ENCODE measurements around the gene CDCA4. TPM values are rescaled to one million over a fixed set of nuclear protein-coding genes. Genes with fewer than 3 reads are reported as not detected.

The CDCA4 gene
- total and polyA plus RNA-seq, 4 donors = 7.1 to 16.6 (median 9.4) TPM

DNA sequence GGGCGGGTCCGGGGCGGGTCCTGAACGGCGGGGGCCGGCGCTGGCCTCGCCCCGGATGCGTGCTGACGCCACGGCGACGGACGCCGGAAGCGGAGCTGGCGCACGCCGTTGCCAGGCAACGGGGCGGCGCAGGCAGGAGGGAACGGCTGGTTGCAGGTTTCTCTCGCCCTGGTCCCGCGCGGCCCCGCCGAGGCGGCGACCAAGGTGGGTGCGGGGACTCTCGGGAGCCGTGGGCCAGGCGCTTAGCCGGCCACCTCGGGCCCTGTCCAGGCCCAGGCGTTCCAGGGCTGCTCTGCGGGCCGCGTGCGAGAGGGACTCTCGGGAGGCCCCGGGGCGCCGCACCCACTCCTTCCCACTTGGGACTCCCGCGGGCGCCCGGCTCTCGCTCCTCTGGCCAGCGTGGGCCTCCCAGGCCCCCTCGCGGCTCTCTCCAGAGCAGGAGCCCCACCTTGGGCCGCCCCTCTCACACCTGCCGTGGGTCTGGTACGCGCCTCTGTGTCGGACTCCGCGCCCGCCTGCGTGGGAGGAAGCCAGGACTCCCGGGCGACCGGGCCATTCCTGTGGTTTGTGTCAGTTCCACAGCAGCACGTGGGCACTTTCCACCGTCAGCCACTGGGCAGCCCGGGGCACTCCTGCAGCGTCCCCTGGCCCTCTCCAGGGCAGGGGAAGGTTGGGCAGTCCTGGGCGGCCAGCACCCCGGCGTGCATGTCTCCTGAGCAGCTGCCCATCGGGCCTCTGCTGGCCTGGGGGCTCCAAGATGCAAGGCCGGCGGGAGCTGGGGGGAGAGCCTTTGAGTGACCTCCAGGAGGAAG is 35.0 kb downstream of the CDCA4 start, which contains the start of gene CLBA1:
TSS of gene CLBA1 (plus strand) at position 114 of the 812 bp plus-strand sequence. CDS start at position 758, 644 bp downstream.
- H3K27ac ChIP-seq (ENCODE audit: low read depth, low read length) = no peak within 1 kb of the TSS
- H3K9me3 ChIP-seq (ENCODE audit: control insufficient read depth, insufficient read depth, low read length) = no peaks in the 10 kb centered on the region
- H3K4me1 ChIP-seq (ENCODE audit: control insufficient read depth, insufficient read depth, low read length) = peaks cover 38% of the 10 kb centered on the region
- peak in 5 of 6 donors; percentile 70 to 97 (median 88) for DNase-seq (ENCODE audit: low read depth in 4 of 6, low spot score in 6 of 6)
- peaks cover 22% of the 10 kb centered on the region for H3K36me3 ChIP-seq (ENCODE audit: control insufficient read depth, insufficient read depth, low read length)
- peak within 1 kb of the TSS; percentile 51 for H3K4me3 ChIP-seq (ENCODE audit: low read depth, low read length)
- no peaks in the 10 kb centered on the region for H3K27me3 ChIP-seq (ENCODE audit: control insufficient read depth, insufficient read depth, low read length)
- 3% methylated on average over 77 of the region's 77 CpGs for WGBS (ENCODE audit: insufficient coverage)

DNA sequence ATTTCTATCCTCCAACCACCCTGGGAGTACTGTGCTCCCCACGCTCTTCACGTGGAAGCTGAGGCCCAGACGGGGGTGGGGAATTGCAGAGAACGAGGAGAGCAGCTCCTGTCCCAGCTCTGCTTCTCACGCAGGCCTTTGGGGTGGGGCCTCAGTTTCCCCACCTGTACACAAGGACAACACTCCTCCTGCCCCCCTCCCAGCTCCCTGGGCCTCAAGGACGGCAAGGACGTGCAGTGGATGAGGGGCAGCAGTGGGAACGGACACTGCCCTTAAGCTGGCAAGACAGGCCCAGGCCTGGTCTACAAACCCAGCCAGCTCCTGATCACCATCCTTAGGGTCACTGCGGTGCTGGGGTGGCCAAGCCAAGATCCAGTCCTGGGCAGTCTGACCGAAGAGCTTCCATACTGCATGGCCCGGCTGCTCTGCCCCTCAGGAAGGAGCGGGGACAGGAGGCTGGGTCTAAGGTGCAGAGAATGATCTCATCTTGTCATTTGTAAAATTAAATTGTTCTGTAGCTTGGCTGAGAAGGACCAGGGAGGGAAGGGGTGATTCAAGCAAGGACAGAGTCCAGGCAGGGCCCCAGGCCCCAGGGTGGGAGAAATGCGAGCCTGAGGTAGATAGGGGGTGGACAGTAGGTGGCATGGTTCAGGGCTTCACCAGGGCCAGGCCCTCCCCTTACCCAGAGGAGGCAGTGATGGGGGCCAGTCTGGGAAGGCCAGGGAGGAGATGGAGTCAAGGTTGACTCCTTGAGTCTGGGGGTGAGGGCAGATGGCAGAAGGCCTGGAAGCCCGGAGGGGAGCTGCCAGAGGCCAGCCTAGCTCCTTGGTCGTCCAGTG is 36.6 kb downstream of the CDCA4 start:
- Histone ChIP-seq H3K36me3 (ENCODE audit: control insufficient read depth, insufficient read depth, low read length) (peaks cover 8% of the 10 kb centered on the region), H3K9me3 (ENCODE audit: control insufficient read depth, insufficient read depth, low read length) (no peaks in the 10 kb centered on the region), H3K27ac (ENCODE audit: low read depth, low read length) (no peak overlapping the region), H3K27me3 (ENCODE audit: control insufficient read depth, insufficient read depth, low read length) (no peaks in the 10 kb centered on the region), H3K4me1 (ENCODE audit: control insufficient read depth, insufficient read depth, low read length) (peaks cover 41% of the 10 kb centered on the region), H3K4me3 (ENCODE audit: low read depth, low read length) (no peak overlapping the region)
- 90% methylated on average over 10 of the region's 15 CpGs for WGBS (ENCODE audit: insufficient coverage)
- DNase-seq (ENCODE audit: low read depth in 4 of 6, low spot score in 6 of 6) = no peak

DNA sequence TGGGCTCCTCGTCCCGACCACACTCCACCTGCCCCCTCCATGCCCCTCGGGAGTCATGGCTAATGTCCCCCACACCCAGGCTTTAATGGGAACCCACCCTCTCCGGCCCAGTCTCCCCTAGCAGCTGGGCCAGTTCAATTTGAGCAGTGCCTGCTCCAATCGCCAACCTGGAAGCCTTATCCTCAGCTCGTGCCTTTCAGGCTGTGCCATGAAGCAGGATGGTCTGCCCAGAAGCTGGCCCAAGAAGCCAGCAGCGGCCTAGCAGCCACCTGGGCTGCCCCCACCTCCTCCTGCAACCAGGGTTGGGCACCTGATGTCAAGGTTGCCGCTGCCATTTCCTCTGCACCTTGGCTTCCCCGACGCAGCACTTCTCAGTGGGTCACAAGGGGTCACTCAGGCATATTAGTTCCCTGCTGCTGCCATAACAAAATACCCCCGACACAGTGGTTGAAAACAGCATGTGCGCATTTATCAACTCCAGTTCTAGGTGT is 37.6 kb downstream of the CDCA4 start:
- Histone ChIP-seq H3K27me3 (ENCODE audit: control insufficient read depth, insufficient read depth, low read length) (no peaks in the 10 kb centered on the region), H3K36me3 (ENCODE audit: control insufficient read depth, insufficient read depth, low read length) (peaks cover 4% of the 10 kb centered on the region), H3K27ac (ENCODE audit: low read depth, low read length) (no peak overlapping the region), H3K4me3 (ENCODE audit: low read depth, low read length) (no peak overlapping the region), H3K9me3 (ENCODE audit: control insufficient read depth, insufficient read depth, low read length) (no peaks in the 10 kb centered on the region), H3K4me1 (ENCODE audit: control insufficient read depth, insufficient read depth, low read length) (peaks cover 48% of the 10 kb centered on the region)
- DNase-seq (ENCODE audit: low read depth in 4 of 6, low spot score in 6 of 6) = no peak
- WGBS (ENCODE audit: insufficient coverage) = 80% methylated on average over 10 of the region's 12 CpGs

DNA sequence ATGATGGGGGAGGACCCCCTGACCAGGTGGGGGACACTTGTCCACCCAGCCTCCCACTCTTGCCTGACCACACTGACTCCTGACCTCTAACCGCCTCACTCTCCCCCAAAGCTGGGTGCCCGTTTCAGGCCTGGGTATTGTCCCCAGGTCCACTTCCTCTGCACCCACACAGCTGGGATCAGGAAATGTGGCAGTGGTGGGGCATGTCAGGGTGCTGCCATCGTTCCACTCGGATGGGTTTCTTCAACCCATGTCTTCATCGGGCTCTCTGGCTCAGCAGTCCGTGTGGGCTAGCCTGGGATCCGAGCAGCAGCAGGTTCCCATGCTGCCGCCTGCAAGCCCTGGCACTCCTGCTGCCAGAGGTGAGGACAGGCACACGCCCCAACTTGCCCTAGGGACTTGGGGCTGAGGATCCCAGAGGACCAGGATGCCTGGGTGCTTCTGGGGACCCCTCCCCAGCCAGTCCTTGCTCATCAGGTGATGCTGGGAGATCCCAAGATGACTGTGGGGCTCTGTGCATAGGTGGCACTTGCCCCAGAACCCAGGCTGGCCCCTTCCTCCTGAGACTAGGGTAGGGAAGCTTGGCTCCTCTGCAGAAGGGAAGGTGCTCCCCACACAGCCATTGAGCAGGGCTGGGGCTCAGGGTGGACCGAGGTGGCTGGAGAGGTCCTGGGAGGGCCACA is 38.2 kb downstream of the CDCA4 start:
- no peak for DNase-seq (ENCODE audit: low read depth in 4 of 6, low spot score in 6 of 6)
- Histone ChIP-seq H3K27me3 (ENCODE audit: control insufficient read depth, insufficient read depth, low read length) (no peaks in the 10 kb centered on the region), H3K36me3 (ENCODE audit: control insufficient read depth, insufficient read depth, low read length) (peaks cover 4% of the 10 kb centered on the region), H3K4me3 (ENCODE audit: low read depth, low read length) (no peak overlapping the region), H3K9me3 (ENCODE audit: control insufficient read depth, insufficient read depth, low read length) (no peaks in the 10 kb centered on the region), H3K4me1 (ENCODE audit: control insufficient read depth, insufficient read depth, low read length) (peaks cover 50% of the 10 kb centered on the region), H3K27ac (ENCODE audit: low read depth, low read length) (no peak overlapping the region)
- 78% methylated on average over 8 of the region's 10 CpGs for WGBS (ENCODE audit: insufficient coverage)

DNA sequence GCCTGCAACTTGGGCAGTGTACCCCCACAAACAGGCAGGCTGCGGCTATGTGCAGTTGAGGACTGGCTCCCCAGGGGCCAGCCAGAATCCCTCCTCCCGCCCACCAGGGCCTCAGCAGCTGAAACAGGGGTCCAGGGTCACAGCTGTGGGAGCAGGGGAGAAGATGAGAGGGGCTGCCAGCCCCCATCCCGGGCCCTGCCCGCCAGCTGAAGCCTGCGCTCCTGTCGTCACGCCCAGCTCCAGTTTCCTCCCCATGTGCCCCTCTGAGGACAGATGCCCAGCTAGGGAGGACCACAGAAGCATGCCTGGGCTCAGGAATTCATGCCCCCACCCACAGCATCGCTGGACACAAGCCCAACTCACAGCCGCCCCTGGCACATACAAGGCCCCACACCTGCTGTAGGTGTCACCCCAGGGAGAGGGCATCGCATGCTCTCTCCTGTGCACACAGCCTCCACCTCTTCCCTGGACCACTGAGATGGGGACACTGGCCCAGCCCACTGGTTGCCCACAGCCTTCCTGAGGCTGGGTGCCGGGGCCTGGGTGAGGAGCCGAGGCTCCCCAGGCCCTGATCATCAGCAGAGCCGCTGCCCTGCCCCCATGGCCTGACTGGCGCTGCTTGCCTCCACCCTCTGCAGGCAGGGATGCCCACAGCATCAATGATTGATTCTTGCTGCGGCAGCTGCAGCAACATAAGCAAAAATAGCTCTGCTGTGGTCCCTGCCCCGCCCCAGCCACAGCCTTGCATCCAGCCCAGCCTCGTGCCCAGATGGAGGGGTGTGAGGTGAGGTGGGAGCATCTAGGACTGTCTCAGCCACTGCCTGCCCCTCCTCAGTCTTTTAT is 39.0 kb downstream of the CDCA4 start:
- H3K4me1 ChIP-seq (ENCODE audit: control insufficient read depth, insufficient read depth, low read length) = peaks cover 54% of the 10 kb centered on the region
- H3K27me3 ChIP-seq (ENCODE audit: control insufficient read depth, insufficient read depth, low read length) = peaks cover 4% of the 10 kb centered on the region
- WGBS (ENCODE audit: insufficient coverage) = 66% methylated on average over 16 of the region's 17 CpGs
- peak in 1 of 6 donors; percentile 47 for DNase-seq (ENCODE audit: low read depth in 4 of 6, low spot score in 6 of 6)
- no peak overlapping the region for H3K4me3 ChIP-seq (ENCODE audit: low read depth, low read length)
- peaks cover 3% of the 10 kb centered on the region for H3K36me3 ChIP-seq (ENCODE audit: control insufficient read depth, insufficient read depth, low read length)
- no peaks in the 10 kb centered on the region for H3K9me3 ChIP-seq (ENCODE audit: control insufficient read depth, insufficient read depth, low read length)
- no peak overlapping the region for H3K27ac ChIP-seq (ENCODE audit: low read depth, low read length)

DNA sequence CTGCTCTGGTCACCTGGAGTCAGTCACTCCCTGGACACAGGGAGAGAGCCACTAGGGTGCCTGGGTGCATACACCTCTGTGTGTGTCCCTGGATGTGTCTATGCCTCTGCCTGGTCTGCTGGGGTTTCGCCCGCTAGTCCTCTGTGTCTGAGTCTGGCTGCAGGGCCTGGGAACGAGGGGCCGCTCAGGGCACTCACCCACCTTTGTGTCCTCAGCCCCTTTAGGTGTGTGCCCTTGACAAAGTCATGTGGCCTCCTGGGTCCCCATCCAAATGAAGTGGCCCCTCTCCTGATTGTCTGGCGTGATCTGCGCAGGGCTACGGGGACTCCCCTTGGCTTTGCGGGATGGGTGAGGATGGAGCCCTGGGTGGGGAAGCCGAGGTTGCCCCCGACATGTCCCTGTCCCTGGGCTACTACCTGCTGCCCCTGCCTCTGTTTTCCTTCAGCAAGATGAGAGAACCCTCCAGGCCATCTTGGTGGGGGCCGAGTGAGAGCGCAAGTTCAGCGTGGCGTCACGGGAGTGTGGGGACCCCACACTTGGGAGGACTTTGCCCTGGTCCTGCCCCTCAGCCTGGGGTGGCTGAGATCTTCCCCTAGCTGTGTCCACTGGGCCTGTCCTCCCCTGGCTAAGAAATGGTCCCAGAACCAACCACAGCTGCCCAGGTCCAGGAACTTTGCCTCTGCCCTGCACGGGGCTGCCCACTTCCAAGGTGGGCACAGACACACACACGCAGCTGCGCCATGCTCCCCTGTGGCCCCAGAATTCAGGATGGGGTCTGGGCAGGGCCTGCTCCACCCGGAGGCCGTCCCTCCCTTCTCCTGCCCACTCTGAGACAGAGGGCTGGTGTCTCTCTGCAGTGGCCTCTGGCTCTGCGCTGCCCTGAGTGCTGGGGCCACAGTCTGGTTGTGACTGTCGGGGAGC is 40.0 kb downstream of the CDCA4 start:
- DNase-seq (ENCODE audit: low read depth in 4 of 6, low spot score in 6 of 6) = no peak
- no peak overlapping the region for H3K27ac ChIP-seq (ENCODE audit: low read depth, low read length)
- 89% methylated on average over 22 of the region's 22 CpGs for WGBS (ENCODE audit: insufficient coverage)
- H3K9me3 ChIP-seq (ENCODE audit: control insufficient read depth, insufficient read depth, low read length) = no peaks in the 10 kb centered on the region
- H3K4me3 ChIP-seq (ENCODE audit: low read depth, low read length) = no peak overlapping the region
- peaks cover 6% of the 10 kb centered on the region for H3K27me3 ChIP-seq (ENCODE audit: control insufficient read depth, insufficient read depth, low read length)
- peaks cover 4% of the 10 kb centered on the region for H3K36me3 ChIP-seq (ENCODE audit: control insufficient read depth, insufficient read depth, low read length)
- peaks cover 54% of the 10 kb centered on the region for H3K4me1 ChIP-seq (ENCODE audit: control insufficient read depth, insufficient read depth, low read length)

DNA sequence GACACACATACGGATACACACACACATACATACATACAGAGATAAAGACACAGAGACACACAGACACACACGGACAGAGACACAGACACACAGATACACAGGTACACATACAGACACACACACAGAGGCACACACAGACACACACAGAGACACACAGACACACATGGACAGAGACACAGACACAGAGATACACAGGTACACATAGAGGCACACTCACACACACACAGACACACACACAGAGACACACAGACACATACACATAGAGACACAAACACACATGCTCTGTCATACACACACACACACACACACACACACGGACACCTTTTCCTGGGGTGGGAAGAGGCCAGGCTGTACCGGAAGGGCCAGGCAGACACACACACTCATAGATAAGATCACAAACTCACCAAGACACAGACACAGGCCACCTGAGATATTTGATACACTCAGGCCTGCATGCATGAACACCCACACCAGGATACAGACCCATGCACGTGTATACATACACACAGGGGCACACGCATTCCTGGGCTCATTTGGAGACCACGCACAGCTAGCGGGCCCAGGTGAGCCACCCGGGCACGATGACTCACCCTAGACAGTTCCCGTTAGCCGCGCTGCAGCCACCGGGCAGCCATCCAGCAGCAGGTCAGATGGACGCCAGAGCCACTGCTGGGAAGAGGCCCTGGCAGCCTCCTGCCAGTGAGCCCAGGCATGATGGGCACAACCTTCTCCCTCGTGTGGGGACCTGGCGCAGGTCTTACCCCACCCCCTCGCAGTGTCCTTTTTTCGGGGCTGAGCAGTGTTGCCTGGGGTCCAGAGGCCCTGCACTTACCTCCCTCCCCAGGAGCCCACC is 40.9 kb downstream of the CDCA4 start:
- peaks cover 8% of the 10 kb centered on the region for H3K36me3 ChIP-seq (ENCODE audit: control insufficient read depth, insufficient read depth, low read length)
- no peak overlapping the region for H3K4me3 ChIP-seq (ENCODE audit: low read depth, low read length)
- H3K9me3 ChIP-seq (ENCODE audit: control insufficient read depth, insufficient read depth, low read length) = no peaks in the 10 kb centered on the region
- no peak for DNase-seq (ENCODE audit: low read depth in 4 of 6, low spot score in 6 of 6)
- peaks cover 54% of the 10 kb centered on the region for H3K4me1 ChIP-seq (ENCODE audit: control insufficient read depth, insufficient read depth, low read length)
- peaks cover 6% of the 10 kb centered on the region for H3K27me3 ChIP-seq (ENCODE audit: control insufficient read depth, insufficient read depth, low read length)
- H3K27ac ChIP-seq (ENCODE audit: low read depth, low read length) = no peak overlapping the region
- WGBS (ENCODE audit: insufficient coverage) = 82% methylated on average over 14 of the region's 19 CpGs

Measured in spinal cord (tissue), 10 donors.